ENCODE results near the gene COX4I2. TPM values are rescaled to one million over a fixed set of nuclear protein-coding genes. Genes with fewer than 3 reads are reported as not detected.

COX4I2 gene
- total and polyA plus RNA-seq, 4 donors = 0.35 to 0.81 (median 0.59) TPM; not detected in 1

GRCh38 chr20:31641391-31641790 is 3.7 kb downstream of the COX4I2 start:
- Histone ChIP-seq H3K9ac (ENCODE audit: low read depth in 1 of 2, low read length in 2 of 2) (no peak overlapping the region), H3K9me3 (ENCODE audit: control insufficient read depth in 4 of 4, low read length in 3 of 4) (no peaks in the 10 kb centered on the region), H3K27ac (ENCODE audit: low read depth in 1 of 2, low read length in 2 of 2) (no peak overlapping the region), H3K4me3 (ENCODE audit: low read depth in 1 of 3, low read length in 3 of 3) (no peak overlapping the region), H3K4me1 (ENCODE audit: control insufficient read depth in 4 of 4, insufficient read depth in 4 of 4, low read length in 3 of 4) (no peaks in the 10 kb centered on the region), H3K27me3 (ENCODE audit: control insufficient read depth in 4 of 4, insufficient read depth in 4 of 4, low read length in 3 of 4) (peaks cover 0 to 2% (median 0%) of the 10 kb centered on the region in 4 donors), H3K36me3 (ENCODE audit: control insufficient read depth in 4 of 4, insufficient read depth in 3 of 4, low read depth in 1 of 4, low read length in 3 of 4) (no peaks in the 10 kb centered on the region)
- WGBS = 95% methylated on average over 6 of the region's 6 CpGs
- DNase-seq (ENCODE audit: low spot score) = no peak
- TF ChIP-seq RXRA (IDR thresholded peaks at IDR 0.05) (no peak), TAF1 (conservative IDR thresholded peaks at IDR 0.05) (no peak), EGR1 (IDR thresholded peaks at IDR 0.05; ENCODE audit: low read depth in 2 of 2) (no peak), JUND (IDR thresholded peaks at IDR 0.05) (no peak), GABPA (IDR thresholded peaks at IDR 0.05 in 1 of 2, conservative IDR thresholded peaks at IDR 0.05 in 1 of 2) (no peak), YY1 (IDR thresholded peaks at IDR 0.05) (no peak), REST (IDR thresholded peaks at IDR 0.05) (no peak)

GRCh38 chr20:31642837-31643236 is 5.1 kb downstream of the COX4I2 start:
- TF ChIP-seq FOXA1 (IDR thresholded peaks at IDR 0.05) = no peak
- TF ChIP-seq MAX (IDR thresholded peaks at IDR 0.05) = no peak
- no peak overlapping the region for H3K9ac ChIP-seq (ENCODE audit: low read depth in 1 of 2, low read length in 2 of 2)
- H3K27ac ChIP-seq (ENCODE audit: low read depth in 1 of 2, low read length in 2 of 2) = no peak overlapping the region
- 78% methylated on average over 1 of the region's 1 CpG for WGBS
- no peaks in the 10 kb centered on the region for H3K4me1 ChIP-seq (ENCODE audit: control insufficient read depth in 4 of 4, insufficient read depth in 4 of 4, low read length in 3 of 4)
- no peaks in the 10 kb centered on the region for H3K27me3 ChIP-seq (ENCODE audit: control insufficient read depth in 4 of 4, insufficient read depth in 4 of 4, low read length in 3 of 4)
- no peaks in the 10 kb centered on the region for H3K9me3 ChIP-seq (ENCODE audit: control insufficient read depth in 4 of 4, low read length in 3 of 4)
- H3K4me3 ChIP-seq (ENCODE audit: low read depth in 1 of 3, low read length in 3 of 3) = no peak overlapping the region
- no peaks in the 10 kb centered on the region for H3K36me3 ChIP-seq (ENCODE audit: control insufficient read depth in 4 of 4, insufficient read depth in 3 of 4, low read depth in 1 of 4, low read length in 3 of 4)
- DNase-seq (ENCODE audit: low spot score) = no peak

- no peak for TF ChIP-seq MAX (IDR thresholded peaks at IDR 0.05)
- no peak for TF ChIP-seq HNF4A (conservative IDR thresholded peaks at IDR 0.05)
- TF ChIP-seq, protein P1, sequence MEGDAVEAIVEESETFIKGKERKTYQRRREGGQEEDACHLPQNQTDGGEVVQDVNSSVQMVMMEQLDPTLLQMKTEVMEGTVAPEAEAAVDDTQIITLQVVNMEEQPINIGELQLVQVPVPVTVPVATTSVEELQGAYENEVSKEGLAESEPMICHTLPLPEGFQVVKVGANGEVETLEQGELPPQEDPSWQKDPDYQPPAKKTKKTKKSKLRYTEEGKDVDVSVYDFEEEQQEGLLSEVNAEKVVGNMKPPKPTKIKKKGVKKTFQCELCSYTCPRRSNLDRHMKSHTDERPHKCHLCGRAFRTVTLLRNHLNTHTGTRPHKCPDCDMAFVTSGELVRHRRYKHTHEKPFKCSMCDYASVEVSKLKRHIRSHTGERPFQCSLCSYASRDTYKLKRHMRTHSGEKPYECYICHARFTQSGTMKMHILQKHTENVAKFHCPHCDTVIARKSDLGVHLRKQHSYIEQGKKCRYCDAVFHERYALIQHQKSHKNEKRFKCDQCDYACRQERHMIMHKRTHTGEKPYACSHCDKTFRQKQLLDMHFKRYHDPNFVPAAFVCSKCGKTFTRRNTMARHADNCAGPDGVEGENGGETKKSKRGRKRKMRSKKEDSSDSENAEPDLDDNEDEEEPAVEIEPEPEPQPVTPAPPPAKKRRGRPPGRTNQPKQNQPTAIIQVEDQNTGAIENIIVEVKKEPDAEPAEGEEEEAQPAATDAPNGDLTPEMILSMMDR (IDR thresholded peaks at IDR 0.05; ENCODE audit: low read depth, low read length, missing input control) = no peak
- TF ChIP-seq REST (IDR thresholded peaks at IDR 0.05) = no peak
- no peak for TF ChIP-seq JUND (IDR thresholded peaks at IDR 0.05)
- TF ChIP-seq, protein P2, sequence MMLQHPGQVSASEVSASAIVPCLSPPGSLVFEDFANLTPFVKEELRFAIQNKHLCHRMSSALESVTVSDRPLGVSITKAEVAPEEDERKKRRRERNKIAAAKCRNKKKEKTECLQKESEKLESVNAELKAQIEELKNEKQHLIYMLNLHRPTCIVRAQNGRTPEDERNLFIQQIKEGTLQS (IDR thresholded peaks at IDR 0.05) = no peak
- no peak for TF ChIP-seq TAF1 (conservative IDR thresholded peaks at IDR 0.05)
- 91% methylated on average over 4 of the region's 4 CpGs for WGBS
- no peaks in the 10 kb centered on the region for H3K9me3 ChIP-seq (ENCODE audit: control insufficient read depth in 4 of 4, low read length in 3 of 4)
- no peaks in the 10 kb centered on the region for H3K36me3 ChIP-seq (ENCODE audit: control insufficient read depth in 4 of 4, insufficient read depth in 3 of 4, low read depth in 1 of 4, low read length in 3 of 4)
- H3K4me1 ChIP-seq (ENCODE audit: control insufficient read depth in 4 of 4, insufficient read depth in 4 of 4, low read length in 3 of 4) = no peaks in the 10 kb centered on the region
- H3K27me3 ChIP-seq (ENCODE audit: control insufficient read depth in 4 of 4, insufficient read depth in 4 of 4, low read length in 3 of 4) = no peaks in the 10 kb centered on the region
- DNase-seq (ENCODE audit: low spot score) = no peak
- H3K4me3 ChIP-seq (ENCODE audit: low read depth in 1 of 3, low read length in 3 of 3) = no peak overlapping the region
- no peak overlapping the region for H3K27ac ChIP-seq (ENCODE audit: low read depth in 1 of 2, low read length in 2 of 2)
- no peak overlapping the region for H3K9ac ChIP-seq (ENCODE audit: low read depth in 1 of 2, low read length in 2 of 2)
These were observed 5.8 kb downstream of the COX4I2 start for GRCh38 chr20:31643522-31643921.

All from liver (tissue), 9 donors.